ENCODE results near the gene SAP30BP.

DNA sequence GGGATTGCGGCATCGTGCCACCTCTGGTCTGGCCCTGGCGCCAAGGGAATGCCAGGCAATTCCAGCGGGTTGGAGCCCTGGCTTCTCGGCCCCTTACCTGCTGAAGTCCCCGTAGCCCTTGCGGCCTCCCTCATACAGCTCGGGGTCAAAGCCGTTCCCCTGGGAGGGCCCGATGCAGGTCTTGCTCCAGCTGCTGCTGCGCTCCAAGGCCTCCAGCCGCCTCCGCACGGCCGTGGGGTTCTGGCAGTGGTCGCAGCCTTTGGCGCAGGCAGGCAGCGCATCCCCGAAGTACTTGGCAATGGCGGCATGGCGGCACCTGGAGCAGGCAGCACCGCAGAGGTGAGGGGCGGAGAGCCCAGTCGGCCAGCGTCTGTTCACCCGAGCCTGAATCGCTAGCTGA is 35.8 kb upstream of the SAP30BP start:
- TF ChIP-seq YY1 (IDR thresholded peaks at IDR 0.05; ENCODE audit: low read depth), result no peak
- TF ChIP-seq EP300 (IDR thresholded peaks at IDR 0.05; ENCODE audit: borderline replicate concordance), result no peak
- TF ChIP-seq CEBPB (IDR thresholded peaks at IDR 0.05), result no peak
- TF ChIP-seq EGR1 (IDR thresholded peaks at IDR 0.05), result no peak
- TF ChIP-seq TEAD4 (IDR thresholded peaks at IDR 0.05), result no peak
- TF ChIP-seq, protein P1, sequence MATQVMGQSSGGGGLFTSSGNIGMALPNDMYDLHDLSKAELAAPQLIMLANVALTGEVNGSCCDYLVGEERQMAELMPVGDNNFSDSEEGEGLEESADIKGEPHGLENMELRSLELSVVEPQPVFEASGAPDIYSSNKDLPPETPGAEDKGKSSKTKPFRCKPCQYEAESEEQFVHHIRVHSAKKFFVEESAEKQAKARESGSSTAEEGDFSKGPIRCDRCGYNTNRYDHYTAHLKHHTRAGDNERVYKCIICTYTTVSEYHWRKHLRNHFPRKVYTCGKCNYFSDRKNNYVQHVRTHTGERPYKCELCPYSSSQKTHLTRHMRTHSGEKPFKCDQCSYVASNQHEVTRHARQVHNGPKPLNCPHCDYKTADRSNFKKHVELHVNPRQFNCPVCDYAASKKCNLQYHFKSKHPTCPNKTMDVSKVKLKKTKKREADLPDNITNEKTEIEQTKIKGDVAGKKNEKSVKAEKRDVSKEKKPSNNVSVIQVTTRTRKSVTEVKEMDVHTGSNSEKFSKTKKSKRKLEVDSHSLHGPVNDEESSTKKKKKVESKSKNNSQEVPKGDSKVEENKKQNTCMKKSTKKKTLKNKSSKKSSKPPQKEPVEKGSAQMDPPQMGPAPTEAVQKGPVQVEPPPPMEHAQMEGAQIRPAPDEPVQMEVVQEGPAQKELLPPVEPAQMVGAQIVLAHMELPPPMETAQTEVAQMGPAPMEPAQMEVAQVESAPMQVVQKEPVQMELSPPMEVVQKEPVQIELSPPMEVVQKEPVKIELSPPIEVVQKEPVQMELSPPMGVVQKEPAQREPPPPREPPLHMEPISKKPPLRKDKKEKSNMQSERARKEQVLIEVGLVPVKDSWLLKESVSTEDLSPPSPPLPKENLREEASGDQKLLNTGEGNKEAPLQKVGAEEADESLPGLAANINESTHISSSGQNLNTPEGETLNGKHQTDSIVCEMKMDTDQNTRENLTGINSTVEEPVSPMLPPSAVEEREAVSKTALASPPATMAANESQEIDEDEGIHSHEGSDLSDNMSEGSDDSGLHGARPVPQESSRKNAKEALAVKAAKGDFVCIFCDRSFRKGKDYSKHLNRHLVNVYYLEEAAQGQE (IDR thresholded peaks at IDR 0.05; ENCODE audit: low read depth), result no peak
- no peak for TF ChIP-seq RAD21 (IDR thresholded peaks at IDR 0.05; ENCODE audit: low read depth)
- TF ChIP-seq, protein P2, sequence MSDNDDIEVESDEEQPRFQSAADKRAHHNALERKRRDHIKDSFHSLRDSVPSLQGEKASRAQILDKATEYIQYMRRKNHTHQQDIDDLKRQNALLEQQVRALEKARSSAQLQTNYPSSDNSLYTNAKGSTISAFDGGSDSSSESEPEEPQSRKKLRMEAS (IDR thresholded peaks at IDR 0.05), result no peak
- TF ChIP-seq, protein P3, sequence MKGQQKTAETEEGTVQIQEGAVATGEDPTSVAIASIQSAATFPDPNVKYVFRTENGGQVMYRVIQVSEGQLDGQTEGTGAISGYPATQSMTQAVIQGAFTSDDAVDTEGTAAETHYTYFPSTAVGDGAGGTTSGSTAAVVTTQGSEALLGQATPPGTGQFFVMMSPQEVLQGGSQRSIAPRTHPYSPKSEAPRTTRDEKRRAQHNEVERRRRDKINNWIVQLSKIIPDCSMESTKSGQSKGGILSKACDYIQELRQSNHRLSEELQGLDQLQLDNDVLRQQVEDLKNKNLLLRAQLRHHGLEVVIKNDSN (IDR thresholded peaks at IDR 0.05), result no peak
- TF ChIP-seq CREB1 (IDR thresholded peaks at IDR 0.05; ENCODE audit: low read depth), result no peak
